OCI-LY3 (cell line): Measurements from ENCODE around the gene NUP62.
A peak's percentile ranks its signal among the peaks of the same experiment; 100 is the strongest.

Experiments
- H2AFZ ChIP-seq: fragments of 200-600, 300-600 bp; shearing (Covaris generic); 2 replicates; pipeline ENCODE4 v1.6.0; 2014; ENCODE audit warnings: antibody characterized with exemption, low read depth, low read length
- H3K27ac ChIP-seq: fragments of 200-600, 300-600 bp; sonication (generic); 2 replicates; pipeline ENCODE4 v1.5.1; 2014; ENCODE audit warnings: mild to moderate bottlenecking, low read length, moderate library complexity, mixed read lengths
- H3K27me3 ChIP-seq: fragments of 200-600, 300-600 bp; sonication (generic); 2 replicates; pipeline ENCODE4 v1.6.1; 2014; ENCODE audit warnings: low read depth, low read length, mixed read lengths
- H3K36me3 ChIP-seq: fragments of 200-600, 300-600 bp; sonication (generic); replicated peaks from 2 replicates; pipeline ENCODE3; 2014; ENCODE audit warnings: low read depth, low read length, mixed read lengths
- H3K4me1 ChIP-seq: fragments of 300-600, 200-600 bp; sonication (generic); 2 replicates; pipeline ENCODE4 v1.6.1; 2014; ENCODE audit warnings: low read length, mixed read lengths
- H3K4me2 ChIP-seq: fragments of 200-600, 300-600 bp; sonication (generic); 2 replicates; pipeline ENCODE4 v1.6.1; 2014; ENCODE audit warnings: low read length, mixed read lengths
- H3K4me3 ChIP-seq: fragments of 300-600, 200-600 bp; sonication (generic); 2 replicates; pipeline ENCODE4 v1.5.1; 2014; ENCODE audit warnings: antibody characterized with exemption, mild to moderate bottlenecking, low read length, moderate library complexity
- H3K79me2 ChIP-seq: fragments of 300-600, 200-600 bp; shearing (Covaris generic); 2 replicates; pipeline ENCODE4 v1.6.1; 2014; ENCODE audit warnings: mild to moderate bottlenecking, low read length, mixed read lengths
- H3K9ac ChIP-seq: fragments of 300-600, 200-600 bp; shearing (Covaris generic); 2 replicates; pipeline ENCODE4 v1.6.0; 2014; ENCODE audit warnings: mild to moderate bottlenecking, low read length, moderate library complexity
- H3K9me3 ChIP-seq: fragments of 200-600, 300-600 bp; shearing (Covaris generic); 2 replicates; pipeline ENCODE4 v1.6.1; 2014; ENCODE audit warnings: low read length, mixed read lengths; ENCODE audit not compliant: insufficient read depth
- H4K20me1 ChIP-seq: fragments of 200-600, 300-600 bp; sonication (generic); 2 replicates; pipeline ENCODE4 v1.6.1; 2016; ENCODE audit warnings: low read length, mixed read lengths; ENCODE audit not compliant: insufficient read depth
- CTCF ChIP-seq: fragments of 200-600, 300-600 bp; sonication (generic); IDR thresholded peaks from 2 replicates; pipeline ENCODE4 v1.5.1; 2014; ENCODE audit warnings: antibody characterized with exemption, low read length, low read depth
- EZH2phosphoT487 ChIP-seq: fragments of 200-600 bp; shearing (Covaris generic); IDR thresholded peaks from 2 replicates; pipeline ENCODE4 v1.6.1; 2018; ENCODE audit warnings: antibody characterized with exemption, mixed run types, low read depth

Gene NUP62

GRCh38 chr19:49869484-49870308 lies 59.6 kb downstream of the NUP62 start:
- peaks cover 26% of the 10 kb centered on the region for H3K79me2 ChIP-seq
- no peaks in the 10 kb centered on the region for H3K27me3 ChIP-seq
- TF ChIP-seq CTCF, result no peak
- TF ChIP-seq EZH2phosphoT487, result no peak
- H3K4me1 ChIP-seq, result peaks cover 8% of the 10 kb centered on the region
- peak overlapping the region; percentile 26; the same call in 1 of the 2 replicates for H3K9ac ChIP-seq
- H3K27ac ChIP-seq, result no peak overlapping the region
- H3K36me3 ChIP-seq, result peaks cover 8% of the 10 kb centered on the region
- no peaks in the 10 kb centered on the region for H3K9me3 ChIP-seq
- no peaks in the 10 kb centered on the region for H4K20me1 ChIP-seq
- H3K4me2 ChIP-seq, result peak overlapping the region; percentile 43
- no peak overlapping the region for H2AFZ ChIP-seq
- H3K4me3 ChIP-seq, result peak overlapping the region; percentile 61

- H3K36me3 ChIP-seq, result peaks cover 15% of the 10 kb centered on the region
- H2AFZ ChIP-seq, result no peak overlapping the region
- no peak overlapping the region for H3K9ac ChIP-seq
- TF ChIP-seq CTCF, result no peak
- no peak for TF ChIP-seq EZH2phosphoT487
- H4K20me1 ChIP-seq, result no peaks in the 10 kb centered on the region
- peak overlapping the region; percentile 46 for H3K4me2 ChIP-seq
- H3K79me2 ChIP-seq, result peaks cover 26% of the 10 kb centered on the region
- H3K9me3 ChIP-seq, result no peaks in the 10 kb centered on the region
- H3K4me3 ChIP-seq, result peak overlapping the region; percentile 61
- peaks cover 8% of the 10 kb centered on the region for H3K4me1 ChIP-seq
- H3K27ac ChIP-seq, result no peak overlapping the region
- no peaks in the 10 kb centered on the region for H3K27me3 ChIP-seq
These were observed 60.3 kb downstream of the NUP62 start for GRCh38 chr19:49869009-49869483.

- Histone ChIP-seq H4K20me1 (no peaks in the 10 kb centered on the region), H3K4me3 (peak within 1 kb of the TSS; percentile 77), H3K36me3 (peaks cover 31% of the 10 kb centered on the region), H2AFZ (peak within 1 kb of the TSS; percentile 81; the same call in 1 of the 2 replicates), H3K27ac (peak within 1 kb of the TSS; percentile 65), H3K4me1 (peaks cover 8% of the 10 kb centered on the region), H3K27me3 (no peaks in the 10 kb centered on the region), H3K9me3 (no peaks in the 10 kb centered on the region), H3K4me2 (peak within 1 kb of the TSS; percentile 84), H3K9ac (peak within 1 kb of the TSS; percentile 64), H3K79me2 (peaks cover 26% of the 10 kb centered on the region)
- TF ChIP-seq CTCF (no peak), EZH2phosphoT487 (no peak)
These were observed 62.1 kb downstream of the NUP62 start, which contains the start of gene PNKP for GRCh38 chr19:49866933-49867782. TSS of gene PNKP (minus strand) at chr19:49867576. CDS start at chr19:49867204, 372 bp downstream.

DNA sequence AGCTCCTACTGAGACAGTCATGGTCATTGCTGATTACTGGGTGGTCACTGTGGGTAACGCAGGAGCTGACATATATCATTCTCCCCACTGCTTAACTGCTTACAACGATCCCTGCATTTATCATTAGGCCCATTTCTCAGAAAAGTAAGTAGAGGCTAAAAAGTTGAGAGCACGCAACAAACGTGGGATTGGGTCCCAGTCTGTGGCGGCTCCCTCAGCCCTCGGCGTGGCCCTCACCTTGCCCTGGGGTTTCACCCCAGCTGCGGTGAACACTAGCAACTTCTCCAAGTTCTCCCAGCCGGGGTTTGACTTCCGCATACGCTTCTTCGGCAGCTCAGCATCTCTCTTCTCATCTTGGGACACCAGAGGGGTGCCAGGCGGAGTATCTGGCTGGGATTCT lies 64.4 kb downstream of the NUP62 start:
- Histone ChIP-seq H3K79me2 (peaks cover 26% of the 10 kb centered on the region), H3K9me3 (no peaks in the 10 kb centered on the region), H4K20me1 (no peaks in the 10 kb centered on the region), H3K27ac (no peak overlapping the region), H3K36me3 (peaks cover 42% of the 10 kb centered on the region), H3K4me3 (no peak overlapping the region), H3K4me1 (peaks cover 8% of the 10 kb centered on the region), H2AFZ (no peak overlapping the region), H3K9ac (no peak overlapping the region), H3K4me2 (no peak overlapping the region), H3K27me3 (no peaks in the 10 kb centered on the region)
- TF ChIP-seq EZH2phosphoT487, result no peak
- TF ChIP-seq CTCF, result no peak
